DND-41 (cell line): ENCODE data around the gene GALNT12.

ENCODE experiments used
- EZH2 ChIP-seq: IDR thresholded peaks from 3 replicates; pipeline ENCODE4 v1.6.1; 2012; ENCODE audit warnings: borderline replicate concordance, low read depth, mild to moderate bottlenecking, moderate library complexity, low read length, inconsistent platforms; ENCODE audit not compliant: severe bottlenecking
- TF ChIP-seq, protein P1 (sequence below): IDR thresholded peaks from 2 replicates; pipeline ENCODE4 v1.5.1; 2012; ENCODE audit warnings: borderline replicate concordance, low read length, moderate library complexity, mild to moderate bottlenecking; ENCODE audit not compliant: poor library complexity, severe bottlenecking; ENCODE audit errors: extremely low read depth

DNA sequence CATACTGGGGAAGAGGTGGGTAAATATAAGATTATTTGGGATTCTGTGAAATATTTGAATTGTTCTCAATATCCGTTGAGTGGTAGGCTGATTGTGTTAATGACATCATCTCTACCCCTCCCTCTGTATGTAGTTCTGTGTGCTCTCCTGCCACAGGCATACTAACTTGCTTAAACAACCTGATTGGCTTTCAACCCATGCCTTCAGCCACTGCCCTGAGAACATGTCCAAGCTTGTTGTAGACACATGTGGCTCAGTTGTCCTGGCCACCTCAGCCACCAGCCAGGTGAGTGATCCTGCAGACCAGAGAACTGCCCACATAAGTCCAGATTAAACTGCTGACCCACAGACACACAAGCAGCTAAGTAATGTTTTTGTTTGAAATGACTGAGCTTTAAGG lies 42.2 kb upstream of the GALNT12 start:
- TF ChIP-seq, protein P1, sequence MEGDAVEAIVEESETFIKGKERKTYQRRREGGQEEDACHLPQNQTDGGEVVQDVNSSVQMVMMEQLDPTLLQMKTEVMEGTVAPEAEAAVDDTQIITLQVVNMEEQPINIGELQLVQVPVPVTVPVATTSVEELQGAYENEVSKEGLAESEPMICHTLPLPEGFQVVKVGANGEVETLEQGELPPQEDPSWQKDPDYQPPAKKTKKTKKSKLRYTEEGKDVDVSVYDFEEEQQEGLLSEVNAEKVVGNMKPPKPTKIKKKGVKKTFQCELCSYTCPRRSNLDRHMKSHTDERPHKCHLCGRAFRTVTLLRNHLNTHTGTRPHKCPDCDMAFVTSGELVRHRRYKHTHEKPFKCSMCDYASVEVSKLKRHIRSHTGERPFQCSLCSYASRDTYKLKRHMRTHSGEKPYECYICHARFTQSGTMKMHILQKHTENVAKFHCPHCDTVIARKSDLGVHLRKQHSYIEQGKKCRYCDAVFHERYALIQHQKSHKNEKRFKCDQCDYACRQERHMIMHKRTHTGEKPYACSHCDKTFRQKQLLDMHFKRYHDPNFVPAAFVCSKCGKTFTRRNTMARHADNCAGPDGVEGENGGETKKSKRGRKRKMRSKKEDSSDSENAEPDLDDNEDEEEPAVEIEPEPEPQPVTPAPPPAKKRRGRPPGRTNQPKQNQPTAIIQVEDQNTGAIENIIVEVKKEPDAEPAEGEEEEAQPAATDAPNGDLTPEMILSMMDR, result no peak
- TF ChIP-seq EZH2, result no peak
